ENCODE results near the gene KIAA0513. TPM values are rescaled to one million over a fixed set of nuclear protein-coding genes. Genes with fewer than 3 reads are reported as not detected.

KIAA0513 gene
- total and polyA plus RNA-seq, 10 of the 15 experiments (the other 5 are each of a cell fraction or from before 2014, with no cell fraction given), result 0.14 to 5.8 (median 2.0) TPM

- no peaks in the 10 kb centered on the region for H3K9me3 ChIP-seq (replicated peaks; ENCODE audit: control insufficient read depth, insufficient read depth, low read length)
- intact Hi-C loops (cut with micrococcal nuclease; ENCODE audit: unreplicated experiment) (no loop called here), in situ Hi-C loops (cut with MboI) (no loop called here)
- H3K27ac ChIP-seq (ENCODE audit: control insufficient read depth, insufficient read depth), result no peak overlapping the region
- ChIA-PET SMC1A (ENCODE audit: uncharacterized antibody, unreplicated experiment) (no interaction called here), POLR2A (no interaction called here), RAD21 (ENCODE audit: unreplicated experiment) (no interaction called here), CTCF (interaction anchor here (1.0 kb wide), 1 partner anchor 30 kb away, joined by 4 read pairs; no protein-coding TSS in a partner anchor)
- DNase-seq (ENCODE audit: low read depth, low spot score), result no peak
- no peak overlapping the region for H2AFZ ChIP-seq (ENCODE audit: control insufficient read depth, low read depth, low read length)
- H3K9ac ChIP-seq (ENCODE audit: control insufficient read depth, insufficient read depth, low read length), result no peak overlapping the region
- no peaks in the 10 kb centered on the region for H3K4me1 ChIP-seq (ENCODE audit: control insufficient read depth, insufficient read depth, low read length)
- 74% methylated on average over 27 of the region's 27 CpGs for WGBS (ENCODE audit: insufficient coverage, insufficient replicate concordance, low lambda C conversion rate, missing lambda C conversion rate)
- BruUV-seq (replicated peaks), result no TSS peak
- H4K20me1 ChIP-seq (ENCODE audit: control insufficient read depth, insufficient read depth), result no peaks in the 10 kb centered on the region
- no peak for TF ChIP-seq GATAD2B (conservative IDR thresholded peaks at IDR 0.05; ENCODE audit: low read depth)
- no peak for TF ChIP-seq TCF12 (IDR thresholded peaks at IDR 0.05; ENCODE audit: low read depth, low read length)
- TF ChIP-seq KLF5 (IDR thresholded peaks at IDR 0.05; ENCODE audit: partially characterized antibody), result no peak
- no peak for TF ChIP-seq ZSCAN29 (IDR thresholded peaks at IDR 0.05)
- no peak for TF ChIP-seq EZH2 (IDR thresholded peaks at IDR 0.05; ENCODE audit: borderline replicate concordance, control insufficient read depth, low read depth, low read length)
- no peak for TF ChIP-seq MYB (IDR thresholded peaks at IDR 0.05; ENCODE audit: borderline replicate concordance, low read depth, low read length)
- TF ChIP-seq TAF1 (IDR thresholded peaks at IDR 0.05; ENCODE audit: borderline replicate concordance, low read depth, low read length), result no peak
- no peak for TF ChIP-seq ZNF592 (IDR thresholded peaks at IDR 0.05)
- no peak for TF ChIP-seq ATF7 (IDR thresholded peaks at IDR 0.05; ENCODE audit: low read depth)
- no peak for TF ChIP-seq PAX5 (IDR thresholded peaks at IDR 0.05; ENCODE audit: borderline replicate concordance, low read depth, low read length)
- TF ChIP-seq SIX5 (IDR thresholded peaks at IDR 0.05; ENCODE audit: low read depth, low read length, severe bottlenecking), result no peak
- TF ChIP-seq IRF5 (IDR thresholded peaks at IDR 0.05; ENCODE audit: borderline replicate concordance), result no peak
- TF ChIP-seq SREBF2 (IDR thresholded peaks at IDR 0.05; ENCODE audit: low read length), result no peak
- no peak for TF ChIP-seq BMI1 (IDR thresholded peaks at IDR 0.05; ENCODE audit: borderline replicate concordance)
- H3K4me3 ChIP-seq, result no peak overlapping the region
- no peaks in the 10 kb centered on the region; a peak in 1 of 4 replicates for H3K36me3 ChIP-seq (ENCODE audit: control insufficient read depth in 2 of 2, insufficient read depth in 2 of 2, low read length in 1 of 2)
- ATAC-seq, result no peak
- no peak overlapping the region for H3K4me2 ChIP-seq (ENCODE audit: control insufficient read depth, insufficient read depth)
- H3K79me2 ChIP-seq (ENCODE audit: control insufficient read depth, insufficient read depth, low read length), result no peaks in the 10 kb centered on the region
- H3K27me3 ChIP-seq (replicated peaks in 1 of 2; ENCODE audit: control insufficient read depth in 2 of 2, insufficient read depth in 2 of 2, low read length in 1 of 2), result no peaks in the 10 kb centered on the region; a peak in 1 of 4 replicates
- no peak for FAIRE-seq
Observed at GRCh38 chr16:85041219-85042166, 13.9 kb downstream of the KIAA0513 start.

Measured in GM12878 (cell line).